LoVo (cell line): ENCODE results near the gene COL23A1.

Source experiments
- DNase-seq: peaks from one replicate; pipeline ENCODE4 v3.0.0-alpha.2; 2016; ENCODE audit warnings: low spot score

The COL23A1 gene

DNA sequence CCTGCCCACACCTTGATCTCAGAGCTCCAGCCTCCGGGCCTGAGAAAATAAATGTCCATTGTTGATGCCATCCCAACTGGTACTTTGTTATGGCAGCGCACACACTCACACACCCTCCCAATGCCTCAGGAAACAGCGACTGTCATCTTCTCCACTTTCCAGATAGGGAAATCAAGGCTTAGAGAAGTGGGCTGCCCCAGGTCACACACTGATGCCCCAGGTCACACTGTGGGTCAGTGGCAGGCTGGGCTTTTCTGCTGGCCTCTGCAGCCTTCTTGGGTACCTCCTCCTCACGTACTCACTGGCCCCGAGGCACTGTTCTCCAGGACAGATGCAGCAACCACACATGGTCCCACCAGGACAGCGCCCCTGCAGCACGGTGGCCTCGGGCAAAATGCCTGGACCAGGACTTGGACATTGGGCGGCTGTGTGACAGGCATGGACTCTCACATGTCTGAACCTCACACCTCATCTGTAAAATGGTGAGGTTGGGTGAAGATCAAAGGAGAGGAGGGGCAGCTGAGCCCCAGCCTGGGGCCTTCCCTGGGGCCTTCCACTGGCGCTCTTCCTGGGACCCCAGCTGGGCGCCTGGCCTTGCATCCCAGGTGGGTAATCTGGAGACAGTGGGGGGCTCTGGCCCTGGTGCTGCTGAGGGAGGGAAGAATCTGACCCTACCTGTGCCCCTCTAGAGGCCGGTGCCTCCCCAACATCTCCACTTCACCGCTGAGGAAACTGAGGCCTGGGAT, 156.0 kb downstream of the COL23A1 start:
- no peak for DNase-seq

DNA sequence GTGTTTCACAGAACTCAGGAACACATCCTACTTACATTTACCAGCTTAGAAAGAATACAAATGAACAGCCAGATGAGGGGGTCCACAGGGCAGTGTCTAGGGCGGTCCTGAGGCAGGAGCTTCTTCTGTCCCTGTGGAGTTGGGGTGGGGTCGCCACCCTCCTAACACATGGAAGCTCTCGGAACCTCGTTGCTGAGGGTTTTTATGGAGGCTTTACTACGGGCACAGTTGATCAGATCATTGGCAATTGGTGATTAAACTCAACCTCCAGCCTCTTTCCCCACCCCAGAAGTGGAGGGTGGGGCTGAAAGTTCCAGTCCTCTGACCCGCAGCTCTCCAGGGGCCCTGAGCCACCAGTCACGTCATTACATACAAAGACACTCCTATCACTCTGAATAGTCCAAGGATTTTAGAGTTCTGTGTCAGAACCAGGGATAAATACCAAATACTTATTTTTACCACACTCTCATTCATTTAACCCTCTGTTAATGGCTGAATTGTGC, 156.9 kb downstream of the COL23A1 start:
- DNase-seq, result no peak

- DNase-seq, result no peak
Measured at GRCh38 chr5:178432421-178433272, 157.5 kb downstream of the COL23A1 start.

- no peak for DNase-seq
Measured at GRCh38 chr5:178431782-178432165, 158.4 kb downstream of the COL23A1 start.

DNA sequence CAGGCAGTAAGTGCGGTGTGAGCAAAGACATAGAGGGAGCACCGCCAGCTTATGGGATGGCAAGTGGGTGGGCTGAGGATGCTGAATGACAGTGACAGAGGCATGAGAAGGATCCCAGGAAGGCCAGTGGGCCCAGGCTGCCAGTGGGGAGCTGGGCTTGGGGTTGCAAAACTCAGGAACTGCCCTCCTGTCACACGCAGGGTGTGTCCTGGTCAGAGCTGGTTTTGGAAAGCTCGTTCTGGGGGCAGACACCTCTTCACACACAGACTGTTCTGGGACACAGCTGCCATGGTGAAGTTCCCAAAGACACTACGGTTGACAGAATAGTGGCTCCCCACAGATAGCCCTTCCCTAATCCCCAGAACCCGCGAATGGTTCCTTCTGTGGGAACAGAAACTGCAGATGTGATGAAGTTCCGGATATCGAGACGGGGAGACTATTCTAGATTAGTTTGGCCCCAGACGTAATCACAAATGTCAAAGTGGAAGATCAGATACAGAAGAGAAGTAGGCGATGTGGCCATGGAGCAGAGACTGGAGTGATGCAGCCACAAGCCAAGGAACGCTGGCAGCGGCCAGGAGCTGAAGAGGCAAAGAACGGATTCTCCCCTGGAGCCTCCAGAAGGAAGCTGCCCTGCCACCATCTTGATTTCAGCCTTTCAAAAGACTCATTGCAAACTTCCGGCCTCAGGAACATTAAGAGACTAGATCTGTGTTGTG, 159.0 kb downstream of the COL23A1 start:
- no peak for DNase-seq

DNA sequence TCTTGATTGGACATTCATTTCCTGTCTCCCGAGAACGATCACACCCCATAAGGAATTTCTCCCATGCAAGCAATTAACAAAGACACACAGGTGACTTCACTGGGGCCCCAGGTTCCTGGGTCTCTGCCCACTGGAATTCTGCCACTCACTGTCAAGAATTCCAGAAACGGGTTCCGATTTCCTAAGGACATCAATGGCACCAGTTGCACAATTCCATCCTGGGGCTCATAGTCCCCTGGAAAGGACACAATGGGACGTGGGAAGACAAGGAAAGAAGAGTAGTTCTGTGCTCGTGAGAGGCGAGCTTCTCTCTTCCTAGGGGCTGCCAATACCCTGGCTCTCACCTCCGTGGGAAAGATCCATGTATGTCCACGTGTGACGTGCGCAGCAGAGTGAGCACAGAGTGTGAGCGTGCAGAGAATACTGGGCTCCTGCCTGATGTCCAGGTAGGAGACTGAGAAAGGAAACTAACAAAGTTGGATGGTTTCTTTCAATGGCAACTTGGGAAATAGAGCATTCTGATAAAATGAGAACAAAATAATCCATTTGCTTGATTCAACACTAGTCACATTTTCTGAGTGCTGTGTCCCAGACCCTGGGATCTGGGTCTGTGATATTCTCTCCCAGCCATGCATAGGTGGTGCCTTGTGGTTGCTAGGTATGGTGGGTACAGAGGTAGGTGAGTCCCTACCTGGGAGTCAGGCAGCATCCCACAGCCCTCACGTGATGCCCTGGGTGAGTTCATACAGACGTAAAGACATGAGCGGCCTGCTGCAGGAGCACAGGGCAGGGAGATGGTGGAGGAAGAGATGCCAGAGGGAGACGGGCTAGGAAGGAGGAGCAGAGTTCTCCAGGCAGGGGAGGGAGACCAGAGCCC, 159.8 kb downstream of the COL23A1 start:
- DNase-seq, result no peak

GRCh38 chr5:178429491-178430185, 160.6 kb downstream of the COL23A1 start:
- no peak for DNase-seq

DNA sequence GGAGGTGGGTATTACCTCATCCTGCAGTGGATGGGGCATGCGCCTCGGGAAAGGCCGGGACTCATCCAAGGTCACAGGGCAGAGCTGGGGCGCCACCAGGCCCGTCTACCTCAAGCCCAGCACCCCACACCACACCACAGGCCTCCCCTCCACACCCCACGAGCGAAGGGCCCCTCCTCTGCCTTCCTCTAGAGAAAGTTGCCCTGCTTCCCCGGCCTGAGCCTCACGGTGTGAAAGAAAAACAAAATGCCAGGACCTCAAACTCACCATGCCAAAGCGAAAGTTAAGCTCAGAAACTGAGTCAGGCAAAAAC, 161.1 kb downstream of the COL23A1 start:
- no peak for DNase-seq

- DNase-seq, result no peak
Measured at GRCh38 chr5:178428341-178429155, 161.6 kb downstream of the COL23A1 start.

- no peak for DNase-seq
Measured at GRCh38 chr5:178427576-178428197, 162.5 kb downstream of the COL23A1 start.

DNA sequence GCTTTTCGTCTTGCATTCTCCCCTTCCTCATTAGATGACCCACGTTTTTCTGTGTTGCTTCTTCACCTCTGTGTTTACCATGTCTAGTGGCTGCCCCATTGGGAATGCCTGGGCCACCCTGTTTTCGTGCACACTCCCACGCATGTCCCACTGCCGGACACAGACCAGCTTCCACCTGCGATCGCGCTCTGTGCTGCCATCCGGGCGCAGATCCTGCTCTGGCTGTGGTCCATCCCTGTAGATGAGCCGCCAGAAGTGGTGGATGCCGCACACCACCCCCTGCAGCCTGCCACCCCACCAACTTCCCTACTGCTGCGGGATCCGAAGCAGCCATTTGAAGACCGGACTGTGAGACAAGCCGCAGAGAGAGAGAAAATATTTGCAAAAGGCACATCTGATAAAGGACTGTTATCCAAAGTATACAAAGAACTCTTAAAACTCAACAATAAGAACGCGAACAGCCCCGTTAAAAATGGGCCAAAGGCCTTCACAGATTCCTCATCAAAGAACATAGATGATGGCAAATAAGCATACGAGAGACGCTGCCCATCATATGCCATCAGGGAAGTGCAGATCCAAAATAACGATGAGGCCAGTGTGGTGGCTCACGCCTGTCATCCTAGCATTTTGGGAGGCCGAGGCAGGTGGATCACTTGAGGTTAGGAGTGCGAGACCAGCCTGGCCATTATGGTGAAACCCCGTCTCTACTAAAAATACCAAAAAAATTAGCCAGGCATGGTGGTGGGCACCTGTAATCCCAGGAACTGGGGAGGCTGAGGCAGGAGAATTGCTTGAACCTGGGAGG, 163.7 kb downstream of the COL23A1 start:
- DNase-seq, result no peak

DNA sequence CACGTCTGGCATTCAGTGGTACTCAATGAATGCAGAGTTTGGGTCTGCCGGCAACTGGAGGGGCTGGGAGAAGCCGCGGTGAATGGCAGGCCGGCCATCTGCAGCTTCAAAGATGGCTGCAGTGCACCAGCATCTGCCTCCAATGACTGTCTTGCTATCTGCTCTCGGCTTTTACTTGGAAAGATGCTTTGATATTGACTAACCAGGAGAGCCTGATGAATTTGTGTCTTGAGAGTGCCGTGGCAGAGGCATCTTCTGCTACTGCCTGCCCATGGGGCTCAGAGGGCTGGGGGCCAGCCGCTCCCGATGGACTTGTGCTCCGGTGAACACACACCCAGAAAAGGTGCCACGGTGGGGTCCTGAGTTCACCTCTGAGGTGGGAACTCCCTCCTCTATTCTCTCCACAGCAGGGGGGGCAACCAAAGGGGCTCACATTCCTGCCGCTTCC, 164.5 kb downstream of the COL23A1 start:
- no peak for DNase-seq

DNA sequence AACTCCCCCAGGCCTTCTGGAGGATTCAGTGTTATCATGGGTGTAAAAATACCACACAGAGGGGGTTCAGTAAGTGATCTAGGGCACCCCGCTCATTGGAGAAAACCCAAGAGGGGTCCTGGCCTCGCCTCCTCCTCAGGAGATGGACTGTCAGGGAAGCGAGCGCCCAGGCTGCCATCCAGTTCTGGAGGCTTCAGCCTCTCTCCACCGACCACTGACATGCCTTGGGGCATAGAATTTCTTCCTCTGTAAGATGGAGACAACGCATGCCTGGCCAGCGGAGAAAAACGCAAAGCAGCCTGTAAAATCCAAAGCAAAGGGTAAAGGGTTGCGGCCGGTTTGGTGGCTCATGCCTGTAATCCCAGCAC, 165.4 kb downstream of the COL23A1 start:
- no peak for DNase-seq

DNA sequence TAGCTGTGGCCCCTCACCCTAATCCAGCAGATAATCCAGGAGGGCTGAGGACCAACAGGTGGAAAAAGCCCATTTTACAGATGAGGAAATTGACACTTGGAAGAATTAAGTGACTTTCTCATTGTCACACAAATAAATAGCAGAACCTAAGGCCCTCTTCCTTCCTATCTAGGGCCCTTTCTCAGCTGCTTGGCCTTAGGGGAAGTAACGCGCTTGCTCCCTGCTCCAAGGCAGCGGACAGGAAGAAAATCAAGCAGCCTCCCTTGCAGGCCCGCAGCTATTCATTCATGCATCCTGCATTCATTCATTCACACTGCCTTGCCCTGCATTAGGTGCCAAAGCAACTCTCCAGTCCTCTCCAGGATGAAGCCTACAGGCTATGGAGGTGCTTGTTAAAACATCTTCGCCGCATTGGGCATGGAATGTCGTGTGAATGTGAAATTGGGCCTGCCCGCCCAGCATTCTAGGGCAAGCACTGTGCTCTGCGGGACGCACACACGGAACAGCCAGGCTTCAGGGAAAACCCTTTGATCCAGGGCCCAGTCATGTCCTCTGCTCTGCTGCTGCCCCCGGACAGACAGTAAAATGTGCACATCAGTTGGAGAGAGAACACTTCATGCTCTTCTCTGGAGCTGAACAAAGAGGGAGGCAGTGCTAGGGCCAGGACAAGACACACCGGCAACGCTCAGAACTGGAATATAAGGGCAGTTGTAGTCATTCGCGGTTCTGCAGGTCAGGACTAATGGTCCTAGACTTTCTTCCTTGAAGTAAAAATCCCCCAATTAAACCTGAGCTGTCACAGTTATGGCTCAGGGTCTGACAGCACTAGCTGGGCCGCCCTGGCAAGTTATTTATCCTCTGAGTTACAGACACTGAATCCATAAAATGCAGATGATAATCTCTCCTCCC, 166.0 kb downstream of the COL23A1 start:
- DNase-seq, result no peak

DNA sequence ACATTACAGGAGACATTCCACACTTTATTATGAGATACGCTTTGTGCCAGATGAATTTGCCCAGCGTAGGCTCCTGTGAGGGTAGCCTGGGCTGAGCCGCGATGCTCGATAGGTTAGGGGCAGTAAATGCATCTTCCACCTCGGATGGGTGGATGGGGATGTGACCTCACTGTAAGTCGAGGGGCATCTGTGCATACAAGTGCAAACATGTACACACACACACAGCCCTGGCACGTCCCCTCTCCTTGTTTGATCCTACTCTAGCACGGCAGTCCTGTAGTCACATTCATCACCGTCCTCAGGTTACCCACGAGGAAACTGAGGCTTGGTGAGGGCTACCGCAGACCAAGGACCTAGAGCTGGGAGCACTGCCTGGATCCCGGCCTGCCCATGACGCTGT, 166.8 kb downstream of the COL23A1 start:
- no peak for DNase-seq

DNA sequence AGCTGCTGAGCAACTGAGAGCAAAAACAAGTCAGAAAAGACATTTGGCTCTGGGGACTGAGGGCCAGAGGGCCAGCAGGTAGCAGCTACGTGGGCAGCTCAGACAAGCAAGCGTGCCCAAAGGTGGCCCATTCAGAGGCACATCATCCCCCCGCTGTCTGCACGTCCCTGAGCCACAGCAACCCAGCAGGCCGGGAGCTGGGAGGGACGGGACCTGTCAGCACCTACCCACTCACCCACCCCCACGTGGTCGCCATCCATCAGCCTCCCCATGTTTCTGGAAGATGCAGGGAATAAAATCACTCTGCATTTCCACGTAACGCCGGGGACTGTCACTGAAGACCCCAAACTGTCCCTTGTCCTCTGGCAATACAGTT, 167.8 kb downstream of the COL23A1 start:
- no peak for DNase-seq

DNA sequence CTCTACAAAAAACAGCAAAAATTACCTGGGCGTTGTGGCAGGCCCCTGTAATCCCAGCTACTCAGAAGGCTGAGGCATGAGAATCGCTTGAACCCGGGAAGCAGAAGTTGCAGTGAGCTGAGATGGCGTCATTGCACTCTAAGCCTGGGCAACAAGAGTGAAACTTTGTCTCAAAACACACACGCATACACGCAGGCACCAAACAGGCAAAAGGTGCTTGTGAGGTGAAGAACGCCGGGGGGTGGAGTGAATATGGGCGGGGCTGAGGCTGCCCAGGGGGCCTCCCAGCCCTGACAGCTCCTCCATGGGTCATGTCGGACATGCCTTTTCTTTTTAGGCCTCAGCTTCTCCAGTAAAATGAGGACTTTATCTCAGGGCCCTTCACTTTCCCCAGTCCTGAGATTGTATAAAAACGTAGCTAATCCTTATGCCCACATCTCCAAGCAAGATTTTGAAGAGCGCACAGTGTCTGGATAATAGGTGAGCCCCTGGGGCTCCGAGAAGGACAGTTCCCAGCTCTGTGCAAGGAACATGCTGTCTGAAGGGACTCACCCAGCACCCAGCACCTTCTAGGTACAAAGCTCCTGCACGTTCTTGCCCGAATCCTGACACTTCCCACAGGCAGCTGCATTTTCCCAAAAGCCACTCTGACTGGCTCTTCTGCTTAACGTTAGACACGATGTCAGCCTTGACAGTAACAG, 168.3 kb downstream of the COL23A1 start:
- DNase-seq, result no peak
